ENCODE data around the gene ODF2L. TPM values are rescaled to one million over a fixed set of nuclear protein-coding genes. Genes with fewer than 3 reads are reported as not detected.
A peak's percentile ranks its signal among the peaks of the same experiment; 100 is the strongest.

Gene ODF2L
- total and polyA plus RNA-seq, 7 experiments from 2014 or later = 22.8 to 75.3 (median 51.7) TPM

GRCh38 chr1:86324130-86324822 lies 71.8 kb downstream of the ODF2L start:
- no peak overlapping the region for H3K27ac Mint-ChIP-seq
- DNase-seq (no peak), ATAC-seq (peak; percentile 66)
- CTCF ChIA-PET = no interaction called here
- Histone ChIP-seq H3K36me3 (ENCODE audit: control insufficient read depth in 2 of 3, insufficient read depth in 3 of 3, low read length in 3 of 3) (no peaks in the 10 kb centered on the region), H3K27ac (ENCODE audit: low read depth, low read length) (no peak overlapping the region), H3K4me1 (ENCODE audit: control insufficient read depth in 2 of 2, insufficient read depth in 2 of 2, low read length in 2 of 2) (no peaks in the 10 kb centered on the region), H3K9me3 (ENCODE audit: control insufficient read depth in 2 of 3, low read length in 3 of 3) (no peaks in the 10 kb centered on the region), H3K4me3 (ENCODE audit: low read length) (no peak overlapping the region), H3K27me3 (ENCODE audit: control insufficient read depth in 2 of 2, insufficient read depth in 2 of 2, low read length in 2 of 2) (no peaks in the 10 kb centered on the region)
- POLR2A ChIA-PET = no interaction called here
- no peaks in the 10 kb centered on the region for H3K4me1 Mint-ChIP-seq
- intact Hi-C loops (cut with micrococcal nuclease) = no loop called here
- peaks cover 0 to 4% (median 0%) of the 10 kb centered on the region in 5 donors for H3K36me3 Mint-ChIP-seq
- no peak overlapping the region for H3K4me3 Mint-ChIP-seq
- no peaks in the 10 kb centered on the region for H3K9me3 Mint-ChIP-seq
- H3K27me3 Mint-ChIP-seq = peaks cover 0 to 7% (median 0%) of the 10 kb centered on the region in 5 donors

- intact Hi-C loops (cut with micrococcal nuclease) = no loop called here
- Histone ChIP-seq H3K27me3 (ENCODE audit: control insufficient read depth in 2 of 2, insufficient read depth in 2 of 2, low read length in 2 of 2) (no peaks in the 10 kb centered on the region), H3K9me3 (ENCODE audit: control insufficient read depth in 2 of 3, low read length in 3 of 3) (no peaks in the 10 kb centered on the region), H3K36me3 (ENCODE audit: control insufficient read depth in 2 of 3, insufficient read depth in 3 of 3, low read length in 3 of 3) (no peaks in the 10 kb centered on the region), H3K27ac (ENCODE audit: low read depth, low read length) (no peak overlapping the region), H3K4me3 (ENCODE audit: low read length) (no peak overlapping the region), H3K4me1 (ENCODE audit: control insufficient read depth in 2 of 2, insufficient read depth in 2 of 2, low read length in 2 of 2) (no peaks in the 10 kb centered on the region)
- Mint-ChIP-seq H3K27me3 (peaks cover 0 to 4% (median 0%) of the 10 kb centered on the region in 5 donors), H3K4me1 (peaks cover 0 to 4% (median 0%) of the 10 kb centered on the region in 7 donors), H3K9me3 (no peaks in the 10 kb centered on the region), H3K27ac (no peak overlapping the region), H3K36me3 (peaks cover 0 to under 1% (median 0%) of the 10 kb centered on the region in 5 donors), H3K4me3 (no peak overlapping the region)
- ChIA-PET CTCF (no interaction called here), POLR2A (no interaction called here)
- DNase-seq (no peak), ATAC-seq (no peak)
These were observed 73.9 kb downstream of the ODF2L start for GRCh38 chr1:86322241-86322640.

GRCh38 chr1:86318436-86318835 lies 77.7 kb downstream of the ODF2L start:
- Mint-ChIP-seq H3K27me3 (peaks cover 0 to 2% (median 0%) of the 10 kb centered on the region in 5 donors), H3K36me3 (no peaks in the 10 kb centered on the region), H3K9me3 (no peaks in the 10 kb centered on the region), H3K4me1 (peaks cover 0 to 4% (median 0%) of the 10 kb centered on the region in 7 donors), H3K4me3 (no peak overlapping the region), H3K27ac (no peak overlapping the region)
- Histone ChIP-seq H3K9me3 (ENCODE audit: control insufficient read depth in 2 of 3, low read length in 3 of 3) (no peaks in the 10 kb centered on the region), H3K4me1 (ENCODE audit: control insufficient read depth in 2 of 2, insufficient read depth in 2 of 2, low read length in 2 of 2) (no peaks in the 10 kb centered on the region), H3K27ac (ENCODE audit: low read depth, low read length) (no peak overlapping the region), H3K36me3 (ENCODE audit: control insufficient read depth in 2 of 3, insufficient read depth in 3 of 3, low read length in 3 of 3) (no peaks in the 10 kb centered on the region), H3K27me3 (ENCODE audit: control insufficient read depth in 2 of 2, insufficient read depth in 2 of 2, low read length in 2 of 2) (no peaks in the 10 kb centered on the region), H3K4me3 (ENCODE audit: low read length) (no peak overlapping the region)
- POLR2A ChIA-PET = no interaction called here
- intact Hi-C loops (cut with micrococcal nuclease) = no loop called here
- DNase-seq = no peak
- CTCF ChIA-PET = no interaction called here
- no peak for ATAC-seq

GRCh38 chr1:86317926-86318325 lies 78.2 kb downstream of the ODF2L start:
- H3K27me3 ChIP-seq (ENCODE audit: control insufficient read depth in 2 of 2, insufficient read depth in 2 of 2, low read length in 2 of 2) = no peaks in the 10 kb centered on the region
- CTCF ChIA-PET = no interaction called here
- H3K4me3 ChIP-seq (ENCODE audit: low read length) = no peak overlapping the region

GRCh38 chr1:86305731-86306130 lies 90.4 kb downstream of the ODF2L start:
- ATAC-seq (no peak), DNase-seq (no peak)
- ChIA-PET POLR2A (no interaction called here), CTCF (no interaction called here)
- intact Hi-C loops (cut with micrococcal nuclease) = no loop called here
- Histone ChIP-seq H3K4me1 (ENCODE audit: control insufficient read depth in 2 of 2, insufficient read depth in 2 of 2, low read length in 2 of 2) (no peaks in the 10 kb centered on the region), H3K27ac (ENCODE audit: low read depth, low read length) (no peak overlapping the region), H3K27me3 (ENCODE audit: control insufficient read depth in 2 of 2, insufficient read depth in 2 of 2, low read length in 2 of 2) (no peaks in the 10 kb centered on the region), H3K4me3 (ENCODE audit: low read length) (no peak overlapping the region), H3K36me3 (ENCODE audit: control insufficient read depth in 2 of 3, insufficient read depth in 3 of 3, low read length in 3 of 3) (no peaks in the 10 kb centered on the region), H3K9me3 (ENCODE audit: control insufficient read depth in 2 of 3, low read length in 3 of 3) (no peaks in the 10 kb centered on the region)
- Mint-ChIP-seq H3K4me3 (no peak overlapping the region), H3K9me3 (peaks cover 0 to 14% (median 6%) of the 10 kb centered on the region in 11 donors), H3K27me3 (peaks cover 0 to 21% (median 7%) of the 10 kb centered on the region in 5 donors), H3K27ac (no peak overlapping the region), H3K36me3 (no peaks in the 10 kb centered on the region), H3K4me1 (no peaks in the 10 kb centered on the region)

More at GRCh38 chr1:86317926-86318325, 78.2 kb downstream of the ODF2L start:
- H3K36me3 Mint-ChIP-seq = no peaks in the 10 kb centered on the region
- H3K4me3 Mint-ChIP-seq = no peak overlapping the region
- H3K27me3 Mint-ChIP-seq = peaks cover 0 to 2% (median 0%) of the 10 kb centered on the region in 5 donors
- no peaks in the 10 kb centered on the region for H3K36me3 ChIP-seq (ENCODE audit: control insufficient read depth in 2 of 3, insufficient read depth in 3 of 3, low read length in 3 of 3)
- H3K4me1 ChIP-seq (ENCODE audit: control insufficient read depth in 2 of 2, insufficient read depth in 2 of 2, low read length in 2 of 2) = no peaks in the 10 kb centered on the region
- H3K27ac Mint-ChIP-seq = no peak overlapping the region
- intact Hi-C loops (cut with micrococcal nuclease) = no loop called here
- no peak overlapping the region for H3K27ac ChIP-seq (ENCODE audit: low read depth, low read length)
- POLR2A ChIA-PET = no interaction called here
- no peak for DNase-seq
- H3K4me1 Mint-ChIP-seq = peaks cover 0 to 4% (median 0%) of the 10 kb centered on the region in 7 donors
- H3K9me3 ChIP-seq (ENCODE audit: control insufficient read depth in 2 of 3, low read length in 3 of 3) = no peaks in the 10 kb centered on the region
- no peaks in the 10 kb centered on the region for H3K9me3 Mint-ChIP-seq
- ATAC-seq = no peak

GRCh38 chr1:86303041-86303690 lies 93.0 kb downstream of the ODF2L start:
- Mint-ChIP-seq H3K4me1 (no peaks in the 10 kb centered on the region), H3K27ac (no peak overlapping the region), H3K9me3 (peaks cover 0 to 30% (median 6%) of the 10 kb centered on the region in 11 donors), H3K4me3 (no peak overlapping the region), H3K36me3 (peaks cover 0 to 3% (median 0%) of the 10 kb centered on the region in 5 donors), H3K27me3 (peaks cover 0 to 21% (median 7%) of the 10 kb centered on the region in 5 donors)
- no peaks in the 10 kb centered on the region for H3K4me1 ChIP-seq (ENCODE audit: control insufficient read depth in 2 of 2, insufficient read depth in 2 of 2, low read length in 2 of 2)
- H3K36me3 ChIP-seq (ENCODE audit: control insufficient read depth in 2 of 3, insufficient read depth in 3 of 3, low read length in 3 of 3) = no peaks in the 10 kb centered on the region
- H3K27ac ChIP-seq (ENCODE audit: low read depth, low read length) = no peak overlapping the region
- no peaks in the 10 kb centered on the region for H3K9me3 ChIP-seq (ENCODE audit: control insufficient read depth in 2 of 3, low read length in 3 of 3)
- no peaks in the 10 kb centered on the region for H3K27me3 ChIP-seq (ENCODE audit: control insufficient read depth in 2 of 2, insufficient read depth in 2 of 2, low read length in 2 of 2)
- H3K4me3 ChIP-seq (ENCODE audit: low read length) = no peak overlapping the region
- DNase-seq (no peak), ATAC-seq (no peak)
- POLR2A ChIA-PET = no interaction called here
- intact Hi-C loops (cut with micrococcal nuclease) = no loop called here
- CTCF ChIA-PET = no interaction called here
